BJ (cell line): ENCODE results near the gene RB1. TPM values are rescaled to one million over a fixed set of nuclear protein-coding genes. Genes with fewer than 3 reads are reported as not detected.
A peak's percentile ranks its signal among the peaks of the same experiment; 100 is the strongest.
"Not testable (repeated sequence)": the region's sequence is repeated elsewhere in the genome, so short reads cannot be mapped to it uniquely, and the experiment has no call there.

Experiments
- CTCF ChIA-PET: fragments of 350-600 bp; formaldehyde crosslinking; extraction: SDS; loops from one replicate; lab custom pipeline; 2021; ENCODE audit warnings: antibody characterized with exemption, inconsistent platforms; lab: Yijun Ruan, JAX
- POLR2A ChIA-PET: fragments of 300-600 bp; sonication (Branson Sonifier 250); formaldehyde crosslinking; extraction: SDS; loops from one replicate; lab custom pipeline; 2021; ENCODE audit warnings: antibody characterized with exemption; lab: Charles Lee
- DNase-seq: peaks from one replicate; pipeline ENCODE4 v3.0.0-alpha.2; 2011; ENCODE audit warnings: low read depth
- H3K27me3 ChIP-seq: 2 replicates; pipeline ENCODE4 v1.6.0; 2011; ENCODE audit warnings: low read length; ENCODE audit not compliant: control insufficient read depth, insufficient read depth
- H3K36me3 ChIP-seq: 2 replicates; pipeline ENCODE4 v1.5.1; 2011; ENCODE audit warnings: low read length; ENCODE audit not compliant: control insufficient read depth, insufficient read depth
- H3K4me3 ChIP-seq: 2 replicates; pipeline ENCODE4 v1.5.1; 2011; ENCODE audit warnings: low read depth, mild to moderate bottlenecking, control low read depth, low read length
- polyA plus RNA-seq: library from polyadenylated mRNA; depleted of rRNA; stranded (reverse); fragments of >200 nt; gene quantifications from 2 replicates; pipeline ENCODE4 v1.2.3, GENCODE V29; 2011
- TF ChIP-seq, protein P1 (sequence below): IDR thresholded peaks from 2 replicates; pipeline ENCODE4 v1.5.1; 2011; ENCODE audit warnings: low read depth, mild to moderate bottlenecking, control low read depth, inconsistent platforms, low read length, moderate library complexity; ENCODE audit not compliant: insufficient read depth

RB1 gene
- polyA plus RNA-seq, 1 experiment, result 11.2 TPM

DNA sequence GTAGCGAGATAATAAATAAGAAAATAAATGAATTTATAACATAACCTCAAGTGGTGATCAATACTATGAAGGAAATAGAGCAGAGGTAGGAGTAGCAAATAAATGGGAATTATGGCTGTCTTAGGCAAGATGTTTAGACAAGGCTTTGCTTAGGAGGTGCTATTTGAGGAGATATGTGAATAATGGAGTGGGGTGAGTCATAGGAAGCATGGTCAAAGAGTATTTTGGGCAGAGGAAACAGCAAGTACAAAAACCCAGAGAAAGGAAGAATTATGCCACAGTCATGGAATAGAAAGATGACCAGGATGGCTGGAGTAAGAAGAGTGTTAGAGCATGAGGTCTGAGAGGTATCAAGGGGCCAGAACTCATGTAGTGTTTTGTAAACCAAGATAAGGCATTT is 142.9 kb downstream of the RB1 start:
- POLR2A ChIA-PET, result no interaction called here
- TF ChIP-seq, protein P1, sequence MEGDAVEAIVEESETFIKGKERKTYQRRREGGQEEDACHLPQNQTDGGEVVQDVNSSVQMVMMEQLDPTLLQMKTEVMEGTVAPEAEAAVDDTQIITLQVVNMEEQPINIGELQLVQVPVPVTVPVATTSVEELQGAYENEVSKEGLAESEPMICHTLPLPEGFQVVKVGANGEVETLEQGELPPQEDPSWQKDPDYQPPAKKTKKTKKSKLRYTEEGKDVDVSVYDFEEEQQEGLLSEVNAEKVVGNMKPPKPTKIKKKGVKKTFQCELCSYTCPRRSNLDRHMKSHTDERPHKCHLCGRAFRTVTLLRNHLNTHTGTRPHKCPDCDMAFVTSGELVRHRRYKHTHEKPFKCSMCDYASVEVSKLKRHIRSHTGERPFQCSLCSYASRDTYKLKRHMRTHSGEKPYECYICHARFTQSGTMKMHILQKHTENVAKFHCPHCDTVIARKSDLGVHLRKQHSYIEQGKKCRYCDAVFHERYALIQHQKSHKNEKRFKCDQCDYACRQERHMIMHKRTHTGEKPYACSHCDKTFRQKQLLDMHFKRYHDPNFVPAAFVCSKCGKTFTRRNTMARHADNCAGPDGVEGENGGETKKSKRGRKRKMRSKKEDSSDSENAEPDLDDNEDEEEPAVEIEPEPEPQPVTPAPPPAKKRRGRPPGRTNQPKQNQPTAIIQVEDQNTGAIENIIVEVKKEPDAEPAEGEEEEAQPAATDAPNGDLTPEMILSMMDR, result no peak
- no peak for DNase-seq
- CTCF ChIA-PET, result no interaction called here
- Histone ChIP-seq H3K27me3 (no peaks in the 10 kb centered on the region), H3K36me3 (no peaks in the 10 kb centered on the region), H3K4me3 (no peak overlapping the region)

GRCh38 chr13:48448285-48448958 is 144.9 kb downstream of the RB1 start:
- POLR2A ChIA-PET, result no interaction called here
- peak; percentile 24 for DNase-seq
- H3K4me3 ChIP-seq, result no peak overlapping the region
- TF ChIP-seq, protein P1, result no peak
- H3K27me3 ChIP-seq, result no peaks in the 10 kb centered on the region
- no peaks in the 10 kb centered on the region for H3K36me3 ChIP-seq
- CTCF ChIA-PET, result interaction anchor here (0.6 kb wide), 1 partner anchor 29 kb away, joined by 3 read pairs; no protein-coding TSS in a partner anchor

DNA sequence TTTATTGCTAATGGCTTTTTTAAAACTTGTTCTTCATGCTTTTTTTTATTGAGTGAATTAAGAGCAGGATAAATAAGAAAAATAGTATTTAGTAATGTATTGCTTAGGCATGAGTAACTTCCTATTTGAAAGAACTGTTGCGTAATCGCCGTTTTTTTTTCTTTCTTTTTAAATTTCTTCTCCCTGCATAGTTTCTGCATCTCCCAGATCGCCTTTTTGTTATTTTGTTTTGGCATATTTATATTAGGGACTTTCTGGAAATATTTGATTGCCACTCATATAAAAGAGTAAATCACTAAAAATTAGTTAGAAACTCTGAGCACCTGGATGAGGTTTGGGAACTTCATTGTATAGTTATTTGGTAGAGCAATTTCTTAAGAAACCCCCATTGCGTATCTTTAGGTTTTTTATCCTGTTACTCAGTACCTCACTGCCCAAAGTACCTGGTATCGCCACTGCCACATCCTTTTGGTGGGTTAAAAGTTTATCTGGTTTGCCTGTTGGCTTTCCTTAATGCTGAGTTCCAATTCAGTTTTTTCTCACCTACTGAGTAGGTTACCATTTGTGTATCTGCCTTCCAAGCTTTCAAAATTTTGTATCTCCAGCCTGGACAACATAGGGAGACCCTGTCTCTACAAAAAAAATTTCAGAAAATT is 145.5 kb downstream of the RB1 start:
- no peaks in the 10 kb centered on the region for H3K27me3 ChIP-seq
- no peak overlapping the region for H3K4me3 ChIP-seq
- no peaks in the 10 kb centered on the region for H3K36me3 ChIP-seq
- peak; percentile 44 for DNase-seq
- ChIA-PET POLR2A (no interaction called here), CTCF (interaction anchor here (0.6 kb wide), 1 partner anchor 28 kb away, joined by 3 read pairs; no protein-coding TSS in a partner anchor)
- TF ChIP-seq, protein P1, result no peak

GRCh38 chr13:48449656-48450055 is 146.1 kb downstream of the RB1 start:
- ChIA-PET POLR2A (no interaction called here), CTCF (no interaction called here)
- H3K4me3 ChIP-seq, result no peak overlapping the region
- DNase-seq, result peak; percentile 77
- TF ChIP-seq, protein P1, result no peak
- no peaks in the 10 kb centered on the region for H3K27me3 ChIP-seq
- H3K36me3 ChIP-seq, result no peaks in the 10 kb centered on the region

DNA sequence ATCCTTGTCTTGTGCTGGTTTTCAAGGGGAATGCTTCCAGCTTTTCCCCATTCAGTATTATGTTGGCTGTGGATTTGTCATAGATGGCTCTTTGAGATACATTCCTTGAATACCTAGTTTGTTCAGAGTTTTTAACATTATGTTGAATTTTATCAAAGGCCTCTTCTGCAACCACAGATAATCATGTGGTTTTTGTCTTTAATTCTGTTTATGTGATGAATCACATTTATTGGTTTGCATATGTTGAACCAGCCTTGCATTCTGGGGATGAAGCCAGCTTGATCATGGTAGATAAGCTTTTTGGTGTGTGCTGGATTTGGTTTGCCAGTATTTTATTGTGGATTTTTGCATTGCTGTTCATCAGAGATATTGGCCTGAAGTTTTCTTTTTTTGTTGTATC is 147.6 kb downstream of the RB1 start:
- POLR2A ChIA-PET, result interaction anchor here (0.6 to 0.7 kb wide), 2 partner anchors 51 to 143 kb away, joined by 3 to 9 read pairs; no protein-coding TSS in a partner anchor
- peak; percentile 54 for DNase-seq
- CTCF ChIA-PET, result interaction anchor here (1.4 kb wide), 1 partner anchor 123 kb away, joined by 3 read pairs; no protein-coding TSS in a partner anchor
- H3K4me3 ChIP-seq, H3K27me3 ChIP-seq, H3K36me3 ChIP-seq: not testable (repeated sequence)
